ENCODE results near the gene KIF15.

KIF15 gene, protein sequence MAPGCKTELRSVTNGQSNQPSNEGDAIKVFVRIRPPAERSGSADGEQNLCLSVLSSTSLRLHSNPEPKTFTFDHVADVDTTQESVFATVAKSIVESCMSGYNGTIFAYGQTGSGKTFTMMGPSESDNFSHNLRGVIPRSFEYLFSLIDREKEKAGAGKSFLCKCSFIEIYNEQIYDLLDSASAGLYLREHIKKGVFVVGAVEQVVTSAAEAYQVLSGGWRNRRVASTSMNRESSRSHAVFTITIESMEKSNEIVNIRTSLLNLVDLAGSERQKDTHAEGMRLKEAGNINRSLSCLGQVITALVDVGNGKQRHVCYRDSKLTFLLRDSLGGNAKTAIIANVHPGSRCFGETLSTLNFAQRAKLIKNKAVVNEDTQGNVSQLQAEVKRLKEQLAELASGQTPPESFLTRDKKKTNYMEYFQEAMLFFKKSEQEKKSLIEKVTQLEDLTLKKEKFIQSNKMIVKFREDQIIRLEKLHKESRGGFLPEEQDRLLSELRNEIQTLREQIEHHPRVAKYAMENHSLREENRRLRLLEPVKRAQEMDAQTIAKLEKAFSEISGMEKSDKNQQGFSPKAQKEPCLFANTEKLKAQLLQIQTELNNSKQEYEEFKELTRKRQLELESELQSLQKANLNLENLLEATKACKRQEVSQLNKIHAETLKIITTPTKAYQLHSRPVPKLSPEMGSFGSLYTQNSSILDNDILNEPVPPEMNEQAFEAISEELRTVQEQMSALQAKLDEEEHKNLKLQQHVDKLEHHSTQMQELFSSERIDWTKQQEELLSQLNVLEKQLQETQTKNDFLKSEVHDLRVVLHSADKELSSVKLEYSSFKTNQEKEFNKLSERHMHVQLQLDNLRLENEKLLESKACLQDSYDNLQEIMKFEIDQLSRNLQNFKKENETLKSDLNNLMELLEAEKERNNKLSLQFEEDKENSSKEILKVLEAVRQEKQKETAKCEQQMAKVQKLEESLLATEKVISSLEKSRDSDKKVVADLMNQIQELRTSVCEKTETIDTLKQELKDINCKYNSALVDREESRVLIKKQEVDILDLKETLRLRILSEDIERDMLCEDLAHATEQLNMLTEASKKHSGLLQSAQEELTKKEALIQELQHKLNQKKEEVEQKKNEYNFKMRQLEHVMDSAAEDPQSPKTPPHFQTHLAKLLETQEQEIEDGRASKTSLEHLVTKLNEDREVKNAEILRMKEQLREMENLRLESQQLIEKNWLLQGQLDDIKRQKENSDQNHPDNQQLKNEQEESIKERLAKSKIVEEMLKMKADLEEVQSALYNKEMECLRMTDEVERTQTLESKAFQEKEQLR (N-terminal part only)

DNA sequence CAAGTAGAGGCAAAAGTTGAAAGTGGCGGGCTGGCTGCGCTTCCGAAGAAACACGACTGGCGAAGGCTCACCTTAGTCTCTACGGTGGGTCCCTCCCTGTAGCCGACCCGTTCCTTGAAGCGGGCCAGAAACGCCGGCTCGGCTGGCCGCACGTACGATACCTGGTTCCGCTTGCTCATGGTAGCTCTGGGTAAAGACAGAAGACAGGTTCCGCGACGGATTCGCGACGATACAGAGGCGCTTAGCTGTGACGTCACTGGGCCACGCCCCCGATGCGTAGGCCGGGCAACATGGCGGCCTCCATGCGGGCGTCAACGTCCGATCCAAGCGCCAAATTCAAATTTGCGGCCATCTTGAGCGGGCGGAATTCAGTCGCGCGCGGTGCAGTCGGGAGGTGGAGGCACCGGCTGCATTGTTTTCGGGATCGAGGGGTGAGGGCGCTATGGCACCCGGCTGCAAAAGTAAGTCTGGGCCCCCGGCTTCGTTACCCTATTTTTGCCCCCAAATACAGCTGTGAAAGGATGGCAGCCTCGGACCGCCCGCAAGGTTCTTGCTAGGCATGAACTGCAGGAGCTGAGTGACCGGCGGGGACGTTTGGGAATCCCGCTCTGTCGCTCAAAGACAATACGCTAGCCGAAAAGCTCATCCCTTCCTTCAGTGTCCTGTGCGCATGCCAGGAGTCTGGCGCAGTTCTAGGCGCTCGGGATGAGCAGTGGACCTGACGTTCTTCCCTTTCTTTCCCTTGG is at the start of gene KIF15, which contains the start of gene KIAA1143:
TSS of gene KIF15 (plus strand) at position 371 of the 746 bp plus-strand sequence. CDS start at position 443, 72 bp downstream.
TSS of gene KIAA1143 (minus strand) at position 196 of the 746 bp plus-strand sequence. CDS start at position 179, 17 bp downstream.
- peak; percentile 72 for DNase-seq (ENCODE audit: low read depth)
- TF ChIP-seq, protein P1, sequence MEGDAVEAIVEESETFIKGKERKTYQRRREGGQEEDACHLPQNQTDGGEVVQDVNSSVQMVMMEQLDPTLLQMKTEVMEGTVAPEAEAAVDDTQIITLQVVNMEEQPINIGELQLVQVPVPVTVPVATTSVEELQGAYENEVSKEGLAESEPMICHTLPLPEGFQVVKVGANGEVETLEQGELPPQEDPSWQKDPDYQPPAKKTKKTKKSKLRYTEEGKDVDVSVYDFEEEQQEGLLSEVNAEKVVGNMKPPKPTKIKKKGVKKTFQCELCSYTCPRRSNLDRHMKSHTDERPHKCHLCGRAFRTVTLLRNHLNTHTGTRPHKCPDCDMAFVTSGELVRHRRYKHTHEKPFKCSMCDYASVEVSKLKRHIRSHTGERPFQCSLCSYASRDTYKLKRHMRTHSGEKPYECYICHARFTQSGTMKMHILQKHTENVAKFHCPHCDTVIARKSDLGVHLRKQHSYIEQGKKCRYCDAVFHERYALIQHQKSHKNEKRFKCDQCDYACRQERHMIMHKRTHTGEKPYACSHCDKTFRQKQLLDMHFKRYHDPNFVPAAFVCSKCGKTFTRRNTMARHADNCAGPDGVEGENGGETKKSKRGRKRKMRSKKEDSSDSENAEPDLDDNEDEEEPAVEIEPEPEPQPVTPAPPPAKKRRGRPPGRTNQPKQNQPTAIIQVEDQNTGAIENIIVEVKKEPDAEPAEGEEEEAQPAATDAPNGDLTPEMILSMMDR (IDR thresholded peaks at IDR 0.05; ENCODE audit: control insufficient read depth, insufficient read depth, low read depth, low read length, missing control alignments), result no peak
- peak within 1 kb of the TSS; percentile 70 for H3K4me3 ChIP-seq (ENCODE audit: control insufficient read depth, low read depth, low read length)

DNA sequence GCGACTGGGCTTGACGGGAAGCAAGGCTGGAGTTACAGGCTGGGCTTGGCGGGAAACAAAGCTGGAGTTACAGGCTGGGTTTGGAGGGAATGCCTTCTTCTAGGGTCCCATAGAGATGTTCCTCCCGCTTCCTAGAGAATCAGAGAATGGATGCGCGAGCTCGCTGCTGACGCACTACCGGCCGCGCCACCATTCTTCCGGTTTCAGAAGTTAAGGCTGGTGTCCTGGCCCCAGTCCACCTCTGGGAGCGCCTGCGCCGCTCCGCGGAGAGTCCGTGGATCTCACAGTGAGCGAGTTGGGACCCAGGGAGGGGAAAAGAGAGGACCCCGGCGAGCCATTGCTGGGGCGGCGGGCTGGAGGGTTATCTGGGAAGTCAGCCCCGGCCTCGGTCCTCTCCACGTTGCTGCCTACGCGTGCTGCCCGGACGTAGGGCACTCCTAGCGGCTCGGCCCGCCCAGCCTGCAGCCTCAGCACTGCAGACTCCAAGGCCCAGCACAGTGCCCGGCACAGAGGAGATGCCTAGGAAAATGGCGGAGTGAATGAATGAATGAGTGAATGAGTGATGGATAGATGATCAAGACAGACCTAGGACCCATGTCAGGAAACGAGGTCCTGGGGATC is 49.0 kb upstream of the KIF15 start, which contains the start of gene ZNF502:
TSS of gene ZNF502 (plus strand) at position 206 of the 621 bp plus-strand sequence. CDS start 7,602 bp downstream, outside the sequence.
- peak; percentile 49 for DNase-seq (ENCODE audit: low read depth)
- H3K4me3 ChIP-seq (ENCODE audit: control insufficient read depth, low read depth, low read length), result peak within 1 kb of the TSS; percentile 81

DNA sequence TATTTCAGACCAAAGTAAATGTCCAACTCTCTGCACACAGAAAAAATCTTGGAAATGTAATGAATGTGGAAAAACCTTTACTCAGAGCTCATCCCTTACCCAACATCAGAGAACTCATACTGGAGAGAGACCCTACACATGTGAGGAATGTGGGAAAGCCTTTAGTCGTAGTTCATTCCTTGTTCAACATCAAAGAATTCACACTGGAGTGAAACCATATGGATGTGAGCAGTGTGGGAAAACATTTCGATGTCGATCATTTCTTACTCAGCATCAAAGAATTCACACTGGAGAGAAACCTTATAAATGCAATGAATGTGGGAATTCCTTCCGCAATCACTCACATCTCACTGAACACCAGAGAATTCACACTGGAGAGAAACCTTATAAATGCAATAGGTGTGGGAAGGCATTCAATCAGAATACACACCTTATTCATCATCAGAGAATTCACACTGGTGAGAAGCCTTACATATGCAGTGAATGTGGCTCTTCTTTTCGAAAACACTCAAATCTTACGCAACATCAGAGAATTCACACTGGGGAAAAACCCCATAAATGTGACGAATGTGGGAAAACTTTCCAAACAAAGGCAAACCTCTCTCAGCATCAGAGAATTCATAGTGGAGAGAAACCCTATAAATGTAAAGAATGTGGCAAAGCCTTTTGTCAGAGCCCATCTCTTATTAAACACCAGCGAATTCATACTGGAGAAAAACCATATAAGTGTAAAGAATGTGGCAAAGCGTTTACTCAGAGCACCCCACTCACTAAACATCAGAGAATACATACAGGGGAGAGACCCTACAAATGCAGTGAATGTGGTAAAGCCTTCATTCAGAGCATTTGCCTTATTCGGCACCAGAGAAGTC is 40.1 kb upstream of the KIF15 start:
- H3K4me3 ChIP-seq (ENCODE audit: control insufficient read depth, low read depth, low read length), result no peak overlapping the region
- TF ChIP-seq, protein P1 (IDR thresholded peaks at IDR 0.05; ENCODE audit: control insufficient read depth, insufficient read depth, low read depth, low read length, missing control alignments), result no peak
- no peak for DNase-seq (ENCODE audit: low read depth)

More for the DNA sequence above, 49.0 kb upstream of the KIF15 start, which contains the start of gene ZNF502:
- TF ChIP-seq, protein P1 (IDR thresholded peaks at IDR 0.05; ENCODE audit: control insufficient read depth, insufficient read depth, low read depth, low read length, missing control alignments), result peak; percentile 42

DNA sequence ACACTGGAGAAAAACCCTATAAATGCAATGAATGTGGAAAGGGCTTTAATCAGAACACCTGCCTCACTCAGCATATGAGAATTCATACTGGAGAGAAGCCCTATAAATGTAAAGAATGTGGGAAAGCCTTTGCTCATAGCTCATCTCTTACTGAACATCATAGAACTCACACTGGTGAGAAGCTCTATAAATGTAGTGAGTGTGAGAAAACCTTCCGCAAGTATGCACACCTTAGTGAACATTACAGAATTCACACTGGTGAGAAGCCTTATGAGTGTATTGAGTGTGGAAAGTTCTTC is 39.5 kb upstream of the KIF15 start:
- TF ChIP-seq, protein P1 (IDR thresholded peaks at IDR 0.05; ENCODE audit: control insufficient read depth, insufficient read depth, low read depth, low read length, missing control alignments), result no peak
- H3K4me3 ChIP-seq (ENCODE audit: control insufficient read depth, low read depth, low read length), result no peak overlapping the region
- DNase-seq (ENCODE audit: low read depth), result no peak

DNA sequence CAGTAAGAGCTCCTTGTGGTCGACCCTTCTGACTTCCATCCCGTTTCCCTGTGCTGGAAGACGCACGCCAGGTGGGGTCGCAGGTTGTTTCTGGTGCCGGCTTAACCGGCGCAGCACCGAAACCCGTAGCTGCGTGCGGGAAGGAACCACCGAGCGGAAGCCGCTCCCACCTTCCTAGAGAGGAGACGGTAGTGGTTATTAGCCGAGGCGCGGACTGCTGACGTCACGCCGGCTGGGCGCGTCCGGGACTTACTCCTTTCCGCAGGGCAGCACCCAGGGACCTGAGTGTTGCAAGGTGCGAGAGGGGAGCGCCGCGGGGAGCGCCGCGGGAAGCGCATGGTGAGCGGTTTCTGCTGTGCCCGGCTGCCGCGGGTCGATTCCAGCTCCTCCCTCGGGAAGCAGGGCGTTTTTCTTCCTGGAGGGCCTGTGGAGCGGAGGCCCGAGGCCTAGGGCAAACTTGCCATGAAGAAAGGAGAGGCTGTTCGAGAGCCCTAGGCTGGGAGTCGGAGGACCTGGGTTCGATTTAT is 32.1 kb upstream of the KIF15 start, which contains the start of gene ZNF501:
TSS of gene ZNF501 (plus strand) at position 252 of the 527 bp plus-strand sequence. CDS start 4,787 bp downstream, outside the sequence.
- TF ChIP-seq, protein P1 (IDR thresholded peaks at IDR 0.05; ENCODE audit: control insufficient read depth, insufficient read depth, low read depth, low read length, missing control alignments), result no peak
- H3K4me3 ChIP-seq (ENCODE audit: control insufficient read depth, low read depth, low read length), result peak within 1 kb of the TSS; percentile 75
- DNase-seq (ENCODE audit: low read depth), result peak; percentile 49
